Measurements from ENCODE around the gene PAK5.

PAK5 gene

DNA sequence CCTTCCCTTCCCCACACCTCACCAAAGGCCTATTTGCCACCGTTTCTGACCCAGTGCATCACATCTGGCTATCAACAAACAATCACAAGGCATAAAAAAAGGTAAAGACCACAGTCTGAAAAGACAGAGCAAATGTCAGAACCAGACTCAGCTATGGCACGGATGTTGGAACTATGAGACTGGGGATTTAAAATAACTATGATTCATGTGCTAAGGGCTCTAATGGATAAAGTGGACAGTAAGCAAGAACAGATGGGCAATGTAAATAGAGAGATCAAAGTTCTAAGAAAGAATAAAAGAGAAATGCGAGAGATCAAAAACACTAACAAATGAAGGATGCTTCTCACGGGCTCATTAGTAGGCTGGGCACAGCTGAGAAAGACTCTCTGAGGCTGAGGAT lies 225.0 kb downstream of the PAK5 start:
- DNase-seq, result no peak

GRCh38 chr20:9611921-9612320 lies 227.0 kb downstream of the PAK5 start:
- no peak for DNase-seq

- no peak for DNase-seq
Measured at GRCh38 chr20:9610665-9611064, 228.2 kb downstream of the PAK5 start.

DNA sequence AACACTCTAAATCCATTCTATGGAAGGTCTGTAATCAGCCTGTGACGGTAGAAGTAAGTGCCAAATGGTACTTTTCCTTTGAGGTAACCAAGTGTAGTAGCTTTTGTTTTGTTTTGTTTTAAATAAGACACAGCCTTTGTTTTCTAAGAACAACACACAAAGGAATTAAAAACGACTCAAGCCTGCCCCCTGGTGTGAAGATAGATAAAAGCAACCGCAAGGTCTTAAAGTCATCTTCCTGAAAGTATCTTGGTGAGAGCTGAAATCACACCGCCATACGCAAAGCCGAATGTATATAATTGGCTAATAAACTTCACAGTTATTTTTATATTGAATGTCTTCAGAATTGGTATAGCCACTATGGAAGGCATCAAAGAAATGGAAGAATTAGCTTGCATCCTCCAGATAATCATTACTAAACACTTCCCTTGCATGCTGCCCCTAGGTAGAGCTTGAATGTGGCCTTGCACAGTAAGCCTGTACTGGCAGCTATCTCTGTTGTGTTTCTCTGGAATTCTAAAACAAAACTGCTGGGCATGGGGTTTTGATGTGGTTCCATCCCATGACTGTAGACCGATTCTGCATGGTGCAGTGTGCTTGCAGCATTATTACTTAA lies 228.9 kb downstream of the PAK5 start:
- DNase-seq, result no peak

GRCh38 chr20:9608639-9609340 lies 230.1 kb downstream of the PAK5 start:
- DNase-seq, result no peak

GRCh38 chr20:9602847-9603183 lies 236.1 kb downstream of the PAK5 start:
- DNase-seq, result no peak

DNA sequence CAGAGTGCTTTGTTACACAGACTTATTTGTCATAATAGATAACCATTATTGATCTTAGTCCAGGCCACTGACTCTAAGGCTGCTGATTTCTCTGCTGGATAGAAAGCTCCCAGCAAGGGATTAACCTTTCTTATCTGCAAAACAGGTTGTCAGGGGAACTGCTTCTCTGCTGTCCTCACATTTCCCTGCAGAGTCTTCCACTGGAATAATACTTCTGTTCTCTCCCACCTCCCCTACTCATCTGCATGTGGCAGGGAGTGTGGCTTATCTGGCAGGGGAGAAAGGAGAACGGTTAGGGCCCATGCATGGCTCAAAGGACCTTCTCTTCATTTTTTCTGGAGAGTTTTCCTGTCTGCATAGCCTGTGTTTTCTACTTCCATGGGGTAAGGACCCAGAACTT lies 238.3 kb downstream of the PAK5 start:
- DNase-seq, result no peak

DNA sequence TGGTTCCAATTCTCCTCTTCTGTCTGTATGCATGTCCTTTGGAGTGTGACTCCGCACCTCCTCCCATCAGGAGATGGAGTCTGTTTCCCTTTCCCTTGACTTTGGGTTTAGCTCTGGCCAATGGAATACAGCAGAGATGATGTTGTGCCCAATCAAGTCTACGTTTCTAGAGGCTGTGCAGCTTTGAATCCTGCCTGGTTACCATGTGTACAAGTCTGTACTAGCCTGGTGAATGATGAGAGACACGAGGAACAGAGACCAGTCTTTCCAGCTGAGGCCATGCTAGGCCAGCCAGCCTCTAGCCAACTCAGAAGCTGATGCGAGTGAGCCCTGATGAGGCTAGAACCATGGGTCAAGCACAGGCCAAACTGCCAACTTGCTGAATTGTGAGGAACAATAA lies 241.3 kb downstream of the PAK5 start:
- no peak for DNase-seq

DNA sequence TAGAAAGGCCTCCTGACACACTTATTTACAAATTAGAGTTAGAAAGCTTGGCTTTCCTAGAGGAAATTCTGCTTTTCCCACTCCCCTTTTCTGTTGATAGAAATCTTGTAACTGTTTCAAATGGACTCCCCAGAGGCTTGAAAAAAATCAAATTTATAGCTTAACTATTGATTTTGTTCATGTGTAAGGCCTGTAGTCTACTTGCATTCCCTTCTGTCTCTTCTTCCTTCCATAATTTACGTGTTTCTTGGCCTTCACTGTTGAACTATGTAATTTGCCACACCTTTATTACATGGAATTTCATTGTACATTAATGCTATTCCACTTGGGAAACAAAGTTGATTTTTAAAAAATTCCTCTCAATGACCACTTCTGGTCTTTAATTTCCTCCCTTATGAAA lies 243.1 kb downstream of the PAK5 start:
- no peak for DNase-seq

DNA sequence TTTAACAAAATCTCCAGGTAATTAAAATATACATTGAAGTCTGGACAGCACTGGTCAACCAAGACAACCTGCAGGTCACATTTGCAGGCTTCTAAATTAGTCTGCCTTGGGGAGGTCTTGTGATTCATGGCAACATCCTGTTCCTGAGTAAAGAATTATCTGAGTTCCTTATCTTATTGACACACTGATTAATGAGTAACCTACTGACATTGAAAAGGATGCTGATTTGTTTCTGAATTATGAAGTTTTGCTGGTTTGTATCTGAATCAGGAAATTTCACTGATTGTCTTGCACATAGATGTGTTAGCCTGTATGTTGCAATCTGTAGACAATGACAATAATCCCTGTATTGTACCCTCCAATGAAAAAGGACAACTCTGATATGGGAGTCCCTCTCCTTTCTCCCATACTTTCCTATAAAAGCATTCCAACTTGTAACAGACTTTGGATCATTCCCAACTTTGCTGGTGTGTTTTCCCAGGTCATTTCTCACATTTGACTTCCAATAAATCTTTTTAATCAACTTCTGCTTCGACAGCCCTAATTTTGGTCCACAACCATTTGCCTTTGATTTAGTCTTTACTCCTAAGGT lies 244.5 kb downstream of the PAK5 start:
- DNase-seq, result no peak

- DNase-seq, result no peak
Measured at GRCh38 chr20:9592419-9592818, 246.5 kb downstream of the PAK5 start.

DNA sequence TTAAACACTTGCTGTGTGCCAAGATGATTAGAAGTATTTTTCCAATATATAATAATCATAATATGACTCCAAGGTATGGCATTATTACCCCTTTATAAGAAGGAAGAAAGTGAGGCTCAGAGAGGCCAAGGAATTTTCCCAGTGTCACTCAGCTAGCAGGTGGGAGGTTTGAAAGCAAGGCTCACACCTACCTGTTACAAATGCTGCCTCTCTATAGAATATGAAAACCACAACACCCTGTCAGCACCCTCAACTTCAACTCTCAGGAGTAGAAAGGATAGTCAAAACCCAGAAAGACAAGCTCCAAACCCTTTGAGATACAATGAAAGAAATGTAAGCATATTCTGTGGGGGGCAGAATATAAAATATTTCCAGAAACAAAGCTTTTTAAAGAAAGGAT lies 247.8 kb downstream of the PAK5 start:
- no peak for DNase-seq

GRCh38 chr20:9590189-9590588 lies 248.7 kb downstream of the PAK5 start:
- DNase-seq, result no peak

DNA sequence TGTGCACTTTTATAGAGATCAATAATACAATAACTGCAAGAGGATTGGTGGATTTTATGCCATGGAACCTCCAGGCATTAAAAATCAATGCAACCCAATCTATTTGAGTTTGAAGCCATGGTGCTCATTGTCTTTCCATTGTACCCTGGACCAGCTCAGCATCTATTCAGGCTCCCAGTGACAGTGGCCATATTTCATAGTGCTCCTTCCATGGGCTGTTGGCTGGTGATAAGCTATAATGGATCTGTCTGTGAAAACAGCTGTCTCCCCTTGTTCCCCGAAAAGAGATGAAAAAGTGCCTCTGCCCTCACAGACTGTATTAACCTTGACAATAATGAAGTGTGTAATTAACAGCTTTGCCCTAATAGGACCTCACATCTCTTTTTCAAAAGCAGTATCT lies 250.2 kb downstream of the PAK5 start:
- no peak for DNase-seq

- no peak for DNase-seq
Measured at GRCh38 chr20:9583151-9583550, 255.7 kb downstream of the PAK5 start.

DNA sequence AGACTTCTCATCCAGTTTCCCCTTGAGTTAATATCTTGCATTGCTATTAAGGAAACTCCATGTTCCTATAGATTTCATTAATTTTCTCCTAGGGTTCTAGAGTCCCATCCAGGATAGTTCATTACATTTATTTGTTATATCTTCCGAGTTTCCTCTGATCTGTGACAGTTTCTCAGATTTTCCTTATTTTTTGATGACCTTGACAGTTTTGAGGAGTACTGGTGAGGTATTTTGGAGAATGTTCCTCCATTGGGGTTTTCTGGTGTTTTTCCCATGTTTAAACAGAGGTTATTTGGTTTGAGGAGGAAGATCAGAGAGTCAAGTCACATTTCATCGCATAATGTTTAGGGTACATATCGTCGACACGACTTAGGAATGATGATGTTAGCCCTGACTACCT lies 256.7 kb downstream of the PAK5 start:
- no peak for DNase-seq

GRCh38 chr20:9581509-9581908 lies 257.4 kb downstream of the PAK5 start:
- DNase-seq, result no peak

DNA sequence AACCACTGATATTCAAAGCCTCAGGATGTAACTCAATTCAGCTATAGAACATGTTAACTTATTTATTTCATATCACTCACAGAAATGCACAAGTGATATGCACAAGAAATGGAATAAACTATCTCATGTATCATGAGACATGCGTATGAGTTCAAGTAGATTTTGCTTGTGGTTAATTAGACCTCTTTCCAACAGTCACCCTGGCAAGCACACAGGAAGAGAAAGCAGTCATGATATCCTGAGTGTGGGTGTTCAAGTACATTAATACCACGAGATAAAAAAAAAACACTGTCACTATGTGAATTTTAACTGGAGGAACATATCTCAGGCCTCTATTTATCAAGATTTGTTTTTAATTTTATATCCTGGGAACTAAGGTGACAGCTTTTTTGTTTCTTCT lies 260.3 kb downstream of the PAK5 start:
- no peak for DNase-seq

DNA sequence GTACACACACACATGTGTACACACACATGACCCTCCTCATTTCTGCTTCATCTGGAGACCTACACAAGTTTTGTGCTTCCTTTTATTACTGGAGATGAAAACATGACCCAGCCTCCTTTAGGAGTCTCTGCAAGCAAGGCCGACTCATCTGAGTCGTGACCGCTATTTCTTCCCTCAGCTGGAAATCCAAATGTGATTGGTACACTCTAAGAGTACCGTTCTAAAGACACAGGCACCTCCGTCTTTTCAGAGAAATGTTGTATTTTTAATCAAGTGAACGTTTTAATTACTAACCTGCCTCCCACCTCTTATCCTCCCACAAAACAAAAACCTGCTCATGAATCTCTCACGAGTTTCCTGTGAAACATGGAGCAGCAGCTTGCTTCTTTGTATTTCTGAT lies 261.5 kb downstream of the PAK5 start:
- DNase-seq, result no peak

DNA sequence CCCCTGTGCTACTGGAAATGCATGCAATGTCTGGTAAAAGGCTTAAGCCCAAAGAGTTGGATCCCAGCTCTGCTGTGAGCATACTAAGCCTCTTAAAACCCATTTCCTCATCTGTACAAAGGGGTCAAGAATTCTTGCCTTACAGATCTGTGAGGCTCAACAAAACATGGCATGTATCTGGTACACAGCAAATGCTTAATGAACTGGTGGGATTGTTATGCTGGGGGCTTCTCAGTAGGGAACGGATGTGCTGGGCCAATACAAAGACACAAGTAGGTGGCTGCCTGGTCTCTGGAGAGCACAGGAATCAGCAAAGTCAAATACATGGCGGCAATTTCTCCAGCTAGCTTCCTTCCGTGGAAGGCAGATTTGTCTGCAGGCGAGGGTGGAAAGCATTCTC lies 262.2 kb downstream of the PAK5 start:
- DNase-seq, result no peak

GRCh38 chr20:9575836-9576235 lies 263.0 kb downstream of the PAK5 start:
- DNase-seq, result no peak

- DNase-seq, result no peak
Measured at GRCh38 chr20:9574776-9575175, 264.1 kb downstream of the PAK5 start.

GRCh38 chr20:9574181-9574580 lies 264.7 kb downstream of the PAK5 start:
- no peak for DNase-seq

GRCh38 chr20:9573335-9574151 lies 265.3 kb downstream of the PAK5 start:
- DNase-seq, result no peak
